ENCODE measurements around the gene SPZ1.
"Not testable (repeated sequence)": the region's sequence is repeated elsewhere in the genome, so short reads cannot be mapped to it uniquely, and the experiment has no call there.

Gene SPZ1, protein sequence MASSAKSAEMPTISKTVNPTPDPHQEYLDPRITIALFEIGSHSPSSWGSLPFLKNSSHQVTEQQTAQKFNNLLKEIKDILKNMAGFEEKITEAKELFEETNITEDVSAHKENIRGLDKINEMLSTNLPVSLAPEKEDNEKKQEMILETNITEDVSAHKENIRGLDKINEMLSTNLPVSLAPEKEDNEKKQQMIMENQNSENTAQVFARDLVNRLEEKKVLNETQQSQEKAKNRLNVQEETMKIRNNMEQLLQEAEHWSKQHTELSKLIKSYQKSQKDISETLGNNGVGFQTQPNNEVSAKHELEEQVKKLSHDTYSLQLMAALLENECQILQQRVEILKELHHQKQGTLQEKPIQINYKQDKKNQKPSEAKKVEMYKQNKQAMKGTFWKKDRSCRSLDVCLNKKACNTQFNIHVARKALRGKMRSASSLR

DNA sequence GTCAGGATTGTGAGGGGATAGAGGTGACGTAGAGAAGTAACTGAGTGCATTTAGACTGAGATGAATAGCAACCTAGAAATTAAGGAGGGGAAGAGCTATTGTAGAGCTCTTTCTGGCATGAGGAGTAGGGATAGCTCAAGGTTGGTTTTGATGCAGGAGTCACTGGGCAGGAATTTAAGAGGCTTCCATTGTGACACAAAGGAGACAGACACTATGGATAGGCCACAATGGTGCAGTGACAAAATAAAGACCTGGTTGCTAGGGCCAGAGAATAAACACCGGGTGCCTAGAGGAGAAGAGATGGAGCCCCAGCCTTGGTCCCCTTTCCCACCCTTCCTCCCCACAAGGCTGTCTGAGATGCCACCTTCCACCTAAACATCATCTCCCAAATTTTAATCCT is at the start of gene SPZ1:
Gene SPZ1, plus strand, starts transcription at position 301 of the 400 bp plus-strand sequence. CDS start 214 bp downstream, outside the sequence.
- no peak for DNase-seq (ENCODE audit: low spot score)

DNA sequence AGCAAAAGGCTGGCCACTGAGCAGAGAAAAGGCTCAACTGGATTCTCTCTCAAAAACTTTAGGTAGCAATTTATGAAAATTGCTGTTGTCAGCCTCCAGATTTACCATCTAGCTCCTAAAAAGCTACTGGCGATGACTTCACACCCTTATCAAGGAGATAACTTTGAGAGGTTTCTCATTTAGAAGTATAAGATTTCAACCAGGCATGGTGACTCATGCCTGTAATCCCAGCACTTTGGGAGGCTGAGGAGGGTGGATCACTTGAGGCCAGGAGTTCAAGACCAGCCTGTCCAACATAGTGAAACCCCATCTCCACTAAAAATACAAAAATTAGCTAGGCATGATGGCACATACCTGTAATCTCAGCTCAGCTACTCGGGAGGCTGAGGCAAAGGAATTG is 49.3 kb upstream of the SPZ1 start:
- DNase-seq (ENCODE audit: low spot score), result not testable (repeated sequence)

DNA sequence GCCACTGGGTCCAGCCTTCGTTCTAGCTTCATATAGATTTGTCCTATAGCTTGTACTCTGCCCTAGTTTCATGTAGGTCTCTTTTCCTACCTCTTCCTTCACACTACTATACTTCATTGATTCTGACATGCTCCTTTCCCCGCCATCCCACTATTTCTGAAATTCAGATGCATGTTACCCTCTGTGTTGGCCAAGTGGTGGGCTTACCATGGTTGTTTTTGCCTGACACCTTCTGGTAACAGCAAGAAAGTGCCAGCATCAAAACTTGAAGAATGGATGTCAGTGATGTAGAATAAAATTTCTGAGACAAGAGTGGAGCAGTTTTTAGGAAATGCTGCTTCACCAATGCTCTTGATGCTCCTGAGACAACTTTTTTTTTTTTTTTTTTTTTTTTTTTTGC is 44.5 kb upstream of the SPZ1 start:
- peak; percentile 49 for DNase-seq (ENCODE audit: low spot score)

DNA sequence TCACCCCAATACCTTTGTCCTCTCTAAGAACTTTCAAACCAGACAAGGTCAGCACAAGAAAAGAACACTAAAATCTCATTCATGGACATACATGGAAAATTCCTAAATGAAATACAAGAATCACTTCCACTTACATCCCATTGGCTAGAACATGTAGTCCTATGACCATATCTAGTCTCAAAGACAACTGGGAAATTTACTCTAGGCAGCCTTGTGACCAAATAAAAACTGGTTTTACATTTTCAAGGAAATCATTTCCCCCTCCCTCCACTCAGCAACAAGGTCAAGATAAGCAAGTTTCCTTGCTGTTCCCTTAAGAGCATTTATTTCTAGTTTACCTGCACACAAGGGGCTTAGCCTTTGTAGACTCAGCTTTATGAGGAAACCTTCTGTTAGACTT is 43.6 kb upstream of the SPZ1 start:
- no peak for DNase-seq (ENCODE audit: low spot score)

DNA sequence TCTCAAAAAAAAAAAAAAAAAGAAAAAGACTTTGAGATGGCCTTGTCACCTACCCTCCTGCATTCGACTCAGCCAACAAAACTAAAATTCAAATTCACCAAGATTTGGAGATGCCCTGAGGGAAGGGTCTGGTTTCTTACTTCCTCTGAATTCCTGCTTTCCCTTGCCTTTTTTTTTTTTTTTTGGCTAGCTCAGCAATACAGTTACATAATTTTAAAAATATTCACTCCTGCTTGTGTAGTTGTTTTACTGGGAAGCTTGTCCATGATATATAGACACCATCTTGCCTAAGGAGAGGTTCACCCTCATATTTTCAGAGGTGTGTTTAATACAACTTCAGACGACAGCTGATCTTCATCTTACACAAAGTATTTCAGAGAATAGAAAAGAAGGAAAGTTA is 42.6 kb upstream of the SPZ1 start:
- no peak for DNase-seq (ENCODE audit: low spot score)

DNA sequence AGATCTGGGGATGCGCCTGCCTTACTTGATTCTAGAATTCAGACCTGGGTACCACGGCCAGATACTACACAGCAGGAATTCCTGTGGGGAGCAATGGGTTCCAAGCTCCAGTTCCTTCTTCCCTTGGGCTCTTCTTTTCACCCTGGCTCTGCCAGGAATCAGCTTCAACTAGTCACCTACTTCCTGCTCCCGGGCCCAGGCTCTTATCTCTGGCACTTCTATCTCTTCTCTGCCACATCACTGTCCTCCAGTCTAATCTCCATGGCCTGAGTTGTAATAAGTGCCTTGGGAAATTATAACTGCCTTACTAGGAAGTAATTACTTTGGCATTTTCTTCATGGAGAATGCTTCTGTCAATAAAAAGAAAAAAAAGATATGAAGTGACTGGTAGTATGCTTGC is 37.7 kb upstream of the SPZ1 start:
- no peak for DNase-seq (ENCODE audit: low spot score)

DNA sequence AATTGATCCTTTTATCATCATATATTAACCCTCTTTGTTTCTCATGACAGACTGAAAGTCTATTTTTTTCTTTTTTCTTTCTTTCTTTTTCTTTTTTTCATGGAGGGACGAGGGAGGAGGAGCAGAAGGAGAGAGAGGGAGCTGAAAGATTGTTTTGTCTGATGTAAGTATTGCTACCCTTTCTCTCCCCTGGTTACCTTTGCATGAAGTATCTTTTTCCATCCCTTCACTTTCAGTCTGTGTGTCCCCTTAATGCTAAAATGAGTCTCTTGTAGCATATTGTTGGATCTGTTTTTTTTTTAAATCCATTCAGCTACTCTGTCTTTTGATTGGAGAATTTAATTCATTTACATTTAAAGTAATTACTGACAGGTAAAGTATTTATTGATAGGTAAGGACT is 36.4 kb upstream of the SPZ1 start:
- no peak for DNase-seq (ENCODE audit: low spot score)

DNA sequence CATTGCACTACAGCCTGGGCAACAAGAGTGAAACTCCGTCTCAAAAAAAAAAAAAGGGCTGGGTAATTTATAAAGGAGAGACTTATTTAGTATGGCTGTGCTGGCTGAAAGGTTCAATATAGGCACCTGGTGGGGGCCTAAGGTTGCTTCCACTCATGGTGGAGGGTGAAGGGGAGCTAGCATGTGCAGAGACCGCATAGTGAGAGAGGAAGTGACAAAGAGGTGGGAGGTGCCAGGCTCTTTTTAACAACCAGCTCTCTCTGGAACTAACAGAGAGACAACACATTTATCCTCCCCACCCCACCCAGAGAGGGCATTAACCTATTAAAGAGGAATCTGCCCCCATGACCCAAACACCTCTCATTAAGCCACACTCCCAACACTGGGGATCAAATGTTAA is 35.1 kb upstream of the SPZ1 start:
- no peak for DNase-seq (ENCODE audit: low spot score)

DNA sequence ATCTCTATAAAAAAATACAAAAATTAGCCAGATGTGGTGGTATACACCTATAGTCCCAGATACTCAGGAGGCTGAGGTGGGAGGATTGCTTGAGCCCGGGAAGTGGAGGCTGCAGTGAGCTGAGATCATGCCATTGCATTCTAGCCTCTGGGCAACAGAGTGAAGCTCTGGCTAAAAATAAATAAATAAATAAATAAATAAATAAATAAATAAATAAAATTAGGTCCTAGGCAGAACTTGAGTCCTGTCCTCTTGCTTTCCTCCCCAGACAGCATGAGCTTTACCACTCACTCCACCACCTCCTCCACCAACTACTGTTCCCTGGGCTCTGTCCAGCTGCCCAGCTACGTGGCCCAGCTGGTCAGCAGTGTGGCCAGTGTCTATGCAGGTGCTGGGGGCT is 31.6 kb upstream of the SPZ1 start:
- no peak for DNase-seq (ENCODE audit: low spot score)

DNA sequence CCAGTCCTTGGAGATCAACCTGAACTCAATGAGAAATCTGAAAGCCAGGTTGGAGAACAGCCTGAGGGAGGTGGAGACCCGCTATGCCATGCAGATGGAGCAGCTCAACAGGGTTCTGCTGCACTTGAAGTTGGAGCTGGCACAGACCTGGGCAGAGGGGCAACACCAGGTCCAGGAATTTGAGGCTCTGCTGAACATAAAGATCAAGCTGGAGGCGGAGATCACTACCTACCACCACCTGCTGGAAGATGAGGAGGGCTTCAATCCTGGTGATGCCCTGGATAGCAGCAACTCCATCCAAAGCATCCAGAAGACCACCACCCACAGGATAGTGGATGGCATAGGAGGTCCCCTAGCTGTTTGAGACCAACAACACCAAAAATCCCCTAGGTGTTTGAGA is 30.5 kb upstream of the SPZ1 start:
- no peak for DNase-seq (ENCODE audit: low spot score)

DNA sequence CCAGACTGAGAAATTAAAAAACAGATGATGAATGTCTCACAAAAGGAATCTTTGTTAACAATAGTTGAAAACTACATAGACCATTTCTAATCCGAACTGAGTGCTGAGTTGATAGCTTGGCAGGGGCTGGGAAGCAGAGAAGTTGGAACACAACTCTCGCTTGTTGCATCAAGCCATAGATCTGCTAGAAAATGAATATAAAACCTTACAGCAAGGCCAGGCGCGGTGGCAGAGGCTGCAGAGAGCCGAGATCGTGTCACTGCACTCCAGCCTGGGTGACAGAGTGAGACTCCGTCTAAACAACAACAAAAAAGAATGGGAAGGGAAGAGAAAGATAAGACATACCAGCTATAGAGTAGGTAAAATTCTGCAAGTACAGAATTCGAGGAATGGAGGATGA is 28.0 kb upstream of the SPZ1 start:
- no peak for DNase-seq (ENCODE audit: low spot score)

DNA sequence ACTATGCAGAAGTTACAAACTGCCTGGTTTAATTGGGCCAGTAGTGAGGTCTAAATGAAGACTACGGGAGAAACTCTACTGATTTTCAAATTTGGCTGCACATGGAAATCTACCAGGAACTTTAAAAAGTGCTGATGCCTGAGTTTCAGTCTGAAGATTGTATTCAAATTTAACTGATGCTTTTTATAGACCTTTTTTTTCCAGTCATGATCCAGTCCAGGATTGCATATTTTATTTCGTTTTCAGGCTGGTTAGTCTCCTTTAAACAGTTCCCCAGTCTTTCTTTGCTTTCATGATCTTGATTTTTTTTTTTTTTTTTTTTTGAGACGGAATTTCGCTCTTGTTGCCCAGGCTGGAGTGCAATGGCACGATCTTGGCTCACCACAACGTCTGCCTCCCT is 23.7 kb upstream of the SPZ1 start:
- no peak for DNase-seq (ENCODE audit: low spot score)

DNA sequence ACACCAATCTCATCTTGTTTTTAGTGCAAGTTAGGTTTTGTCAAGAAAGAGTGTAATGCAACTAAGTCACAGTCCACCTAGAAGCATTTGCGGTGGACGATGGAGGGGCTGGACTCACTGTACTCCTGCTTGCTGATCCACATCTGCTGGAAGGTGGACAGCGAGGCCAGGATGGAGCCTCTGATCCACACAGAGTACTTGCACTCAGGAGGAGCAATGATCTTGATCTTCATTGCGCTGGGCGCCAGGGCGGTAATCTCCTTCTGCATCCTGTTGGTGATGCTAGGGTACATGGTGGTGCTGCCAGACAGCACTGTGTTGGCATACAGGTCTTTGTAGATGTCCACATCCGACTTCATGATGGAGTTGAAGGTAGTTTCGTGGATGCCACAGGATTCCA is 20.2 kb upstream of the SPZ1 start:
- no peak for DNase-seq (ENCODE audit: low spot score)

DNA sequence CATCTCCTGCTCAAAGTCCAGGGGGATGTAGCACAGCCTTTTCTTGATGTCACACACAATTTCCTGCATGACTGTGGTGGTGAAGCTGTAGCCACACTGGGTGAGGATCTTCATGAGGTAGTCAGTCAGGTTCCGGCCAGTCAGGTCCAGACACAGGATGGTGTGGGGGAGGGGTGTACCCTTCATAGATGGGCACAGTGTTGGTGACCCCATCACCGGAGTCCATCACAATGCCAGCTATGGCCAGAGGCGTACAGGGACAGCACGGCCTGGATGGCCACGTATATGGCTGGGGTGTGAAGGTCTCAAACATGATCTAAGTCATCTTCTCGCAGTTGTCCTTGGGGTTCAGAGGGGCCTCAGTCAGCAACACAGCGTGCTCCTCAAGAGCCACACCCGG is 19.7 kb upstream of the SPZ1 start:
- no peak for DNase-seq (ENCODE audit: low spot score)

DNA sequence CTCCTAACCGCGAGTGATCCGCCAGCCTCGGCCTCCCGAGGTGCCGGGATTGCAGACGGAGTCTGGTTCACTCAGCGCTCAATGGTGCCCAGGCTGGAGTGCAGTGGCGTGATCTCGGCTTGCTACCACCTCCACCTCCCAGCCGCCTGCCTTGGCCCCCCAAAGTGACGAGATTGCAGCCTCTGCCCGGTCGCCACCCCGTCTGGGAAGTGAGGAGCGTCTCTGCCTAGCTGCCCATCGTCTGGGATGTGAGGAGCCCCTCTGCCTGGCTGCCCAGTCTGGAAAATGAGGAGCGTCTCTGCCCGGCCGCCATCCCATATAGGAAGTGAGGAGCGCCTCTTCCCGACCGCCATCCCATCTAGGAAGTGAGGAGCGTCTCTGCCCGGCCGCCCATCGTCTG is 19.0 kb upstream of the SPZ1 start:
- not testable (repeated sequence) for DNase-seq (ENCODE audit: low spot score)

DNA sequence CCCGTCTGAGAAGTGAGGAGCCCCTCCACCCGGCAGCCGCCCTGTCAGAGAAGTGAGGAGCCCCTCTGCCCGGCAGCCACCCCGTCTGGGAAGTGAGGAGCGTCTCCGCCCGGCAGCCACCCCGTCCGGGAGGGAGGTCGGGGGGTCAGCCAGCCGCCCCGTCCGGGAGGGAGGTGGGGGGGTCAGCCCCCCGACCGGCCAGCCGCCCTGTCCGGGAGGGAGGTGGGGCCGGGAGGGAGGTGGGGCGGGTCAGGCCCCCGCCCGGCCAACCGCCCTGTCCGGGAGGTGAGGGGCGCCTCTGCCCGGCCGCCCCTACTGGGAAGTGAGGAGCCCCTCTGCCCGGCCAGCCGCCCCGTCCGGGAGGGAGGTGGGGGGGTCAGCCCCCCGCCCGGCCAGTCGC is 18.5 kb upstream of the SPZ1 start:
- not testable (repeated sequence) for DNase-seq (ENCODE audit: low spot score)

DNA sequence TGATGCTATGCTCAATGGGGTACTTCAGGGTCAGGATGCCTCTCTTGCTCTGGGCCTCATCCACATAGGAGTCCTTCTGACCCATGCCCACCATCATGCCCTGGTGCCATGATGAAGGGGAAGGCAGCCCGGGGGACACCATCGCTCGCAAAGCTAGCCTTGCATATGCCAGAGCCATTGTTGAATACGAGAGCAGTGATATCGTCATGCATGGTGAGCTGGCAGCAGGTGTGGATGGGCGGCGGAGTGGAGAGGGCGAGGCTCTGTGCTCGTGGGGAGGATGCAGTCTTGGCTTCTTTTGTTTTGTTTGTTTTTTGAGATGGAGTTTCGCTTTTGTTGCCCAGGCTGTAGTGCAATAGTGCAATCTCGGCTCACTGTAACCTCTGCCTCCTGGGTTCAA is 17.2 kb upstream of the SPZ1 start:
- DNase-seq (ENCODE audit: low spot score), result no peak

DNA sequence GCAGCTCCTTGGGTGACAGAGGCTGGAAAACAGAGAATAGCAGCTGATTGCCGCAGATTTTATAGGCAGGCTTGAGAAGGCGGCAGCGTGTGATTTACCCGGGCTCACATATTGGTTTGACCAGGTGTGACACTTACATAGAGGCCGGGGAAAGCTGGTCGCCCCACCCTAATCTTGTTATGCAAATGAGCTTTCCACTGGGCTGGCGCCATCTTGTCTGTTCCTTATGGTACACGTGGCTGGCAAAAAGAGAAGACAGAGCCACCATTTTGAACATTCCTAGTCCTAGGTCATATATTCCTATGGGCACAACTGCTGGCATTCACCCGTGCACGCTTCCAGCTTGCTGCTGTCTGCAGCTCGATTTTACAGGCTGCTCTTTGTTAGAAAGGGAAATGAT is 11.3 kb upstream of the SPZ1 start:
- DNase-seq (ENCODE audit: low spot score), result no peak

DNA sequence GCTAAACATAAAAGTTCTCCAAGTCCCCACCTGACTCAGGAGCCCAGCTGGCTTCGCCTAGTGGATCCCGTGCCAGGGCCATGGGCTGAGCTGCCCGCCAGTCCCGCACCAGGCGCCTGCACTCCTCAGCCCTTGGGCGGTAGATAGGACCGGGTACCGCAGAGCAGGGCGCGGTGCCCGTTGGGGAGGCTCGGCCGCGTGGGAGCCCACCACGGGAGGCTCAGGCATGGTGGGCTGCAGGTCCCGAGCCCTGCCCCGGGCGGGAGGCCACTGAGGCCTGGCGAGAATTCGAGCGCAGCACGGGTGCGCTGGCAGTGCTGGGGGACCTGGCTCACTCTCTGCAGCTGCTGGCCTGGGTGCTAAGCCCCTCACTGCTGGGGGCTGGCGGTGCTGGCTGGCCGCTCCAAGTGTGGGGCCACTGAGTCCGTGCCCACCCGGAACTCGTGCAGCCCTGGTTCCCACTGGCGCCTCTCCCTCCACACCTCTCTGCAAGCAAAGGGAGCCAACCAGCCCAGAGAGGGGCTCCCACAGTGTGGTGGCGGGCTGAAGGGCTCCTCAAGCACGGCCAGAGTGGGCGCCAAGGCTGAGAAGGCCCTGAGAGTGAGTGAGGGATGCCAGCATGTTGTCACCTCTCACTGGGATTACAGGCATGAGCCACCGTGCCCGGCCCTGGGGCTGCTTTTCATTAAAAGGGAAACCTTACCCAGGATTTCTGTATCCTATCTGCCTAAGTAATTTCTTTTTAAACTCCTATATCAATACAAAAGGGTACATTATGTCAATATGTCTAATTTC is 9.7 kb upstream of the SPZ1 start:
- no peak for DNase-seq (ENCODE audit: low spot score)

DNA sequence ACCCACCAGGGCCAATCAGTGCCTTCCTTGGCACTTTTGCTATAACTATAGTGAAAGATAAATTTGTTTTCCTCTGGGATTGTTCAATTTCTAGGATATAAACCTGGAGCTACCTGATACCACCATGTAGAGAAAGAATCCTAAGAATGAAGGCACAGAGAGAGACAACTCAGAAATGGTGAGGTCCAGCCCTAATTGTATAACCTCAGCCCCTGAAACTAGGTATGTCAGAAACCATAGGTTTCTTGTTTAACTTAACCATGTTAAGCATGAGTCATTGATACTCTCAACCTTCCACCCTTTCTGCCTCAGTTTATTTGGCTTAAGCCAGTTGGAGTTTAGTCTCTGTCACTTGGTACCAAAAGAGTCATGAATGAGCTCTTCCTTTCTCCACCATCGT is 4.6 kb upstream of the SPZ1 start:
- DNase-seq (ENCODE audit: low spot score), result no peak

DNA sequence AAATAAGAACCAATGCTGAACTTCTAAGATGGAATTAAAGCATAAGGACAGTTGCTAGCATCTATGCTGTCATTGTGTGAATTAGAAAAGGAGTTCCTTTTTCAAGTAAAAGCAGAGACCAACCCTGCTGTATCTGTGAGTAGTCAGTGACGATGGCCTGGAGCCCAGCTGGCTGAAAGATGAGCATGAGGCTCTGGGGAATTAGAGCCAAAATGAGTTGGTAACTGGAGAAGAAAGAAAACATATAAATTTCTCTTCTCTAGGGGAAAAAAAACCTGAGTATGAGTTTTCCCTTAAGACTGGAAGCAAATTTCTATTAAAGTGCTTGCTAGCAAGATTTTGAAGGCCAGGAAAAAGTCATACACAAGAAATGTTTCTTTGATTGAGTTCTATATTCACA is 1.6 kb upstream of the SPZ1 start:
- DNase-seq (ENCODE audit: low spot score), result no peak

DNA sequence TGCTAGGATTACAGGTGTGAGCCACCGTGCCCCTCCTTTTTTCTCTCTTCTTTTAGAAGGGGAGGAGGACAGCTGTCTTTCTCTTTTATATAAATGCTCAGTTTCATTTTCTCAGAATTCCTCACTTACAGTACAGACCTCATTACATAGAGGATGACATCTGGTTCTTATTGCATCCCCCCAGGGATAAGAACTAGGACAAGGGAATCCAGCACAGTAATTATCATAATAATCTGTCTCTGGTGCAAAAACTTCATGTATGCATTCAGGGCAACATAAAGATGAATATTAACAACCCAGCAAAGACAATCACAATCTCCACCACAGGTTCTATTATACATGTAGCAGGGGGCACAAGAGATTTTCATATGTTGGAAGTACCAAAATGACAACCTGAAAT is 5.1 kb downstream of the SPZ1 start:
- DNase-seq (ENCODE audit: low spot score), result no peak

DNA sequence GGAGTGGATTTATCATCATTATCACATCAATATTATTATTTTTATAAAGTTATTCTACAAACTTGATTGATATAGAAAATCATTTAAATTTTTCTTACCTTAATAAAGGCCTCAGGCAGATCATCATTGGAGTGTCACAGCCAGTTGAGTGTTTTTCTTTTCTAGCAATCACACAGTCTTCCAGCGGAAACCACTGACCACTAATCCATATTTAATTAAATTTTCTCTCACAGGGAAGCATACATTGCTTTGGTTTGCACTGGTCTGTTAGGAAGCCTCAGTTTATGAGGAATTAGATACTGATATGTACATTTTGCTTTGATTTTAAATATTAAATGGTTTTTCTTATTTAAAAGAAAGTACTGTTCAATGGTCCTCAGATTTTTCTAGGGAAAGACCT is 6.7 kb downstream of the SPZ1 start:
- DNase-seq (ENCODE audit: low spot score), result no peak

DNA sequence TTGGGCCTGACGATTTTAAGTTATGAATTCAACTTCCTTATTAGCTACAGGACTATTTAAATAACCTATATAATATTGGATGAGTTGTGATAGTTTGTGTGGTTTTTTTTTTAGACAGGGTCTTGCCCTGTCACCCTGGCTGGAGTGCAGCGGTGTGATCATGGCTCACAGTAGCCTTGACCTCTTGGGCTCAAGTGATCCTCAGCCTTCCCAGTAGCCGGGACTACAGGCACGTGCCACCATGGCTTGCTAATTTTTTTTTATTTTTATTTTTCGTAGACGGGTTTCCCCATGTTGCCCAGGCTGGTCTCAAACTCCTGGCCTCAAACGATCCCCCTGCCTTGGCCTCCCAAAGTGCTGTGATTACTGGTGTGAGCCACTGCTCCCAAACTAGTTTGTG is 17.6 kb downstream of the SPZ1 start:
- no peak for DNase-seq (ENCODE audit: low spot score)
